Measurements from ENCODE around the gene PPP1R11. TPM values are rescaled to one million over a fixed set of nuclear protein-coding genes. Genes with fewer than 3 reads are reported as not detected.

PPP1R11 gene
- total and polyA plus RNA-seq, 2 of the 13 experiments (the other 11 are each of a cell fraction or from before 2014, with no cell fraction given): 32.1 to 58.9 TPM

- peak overlapping the region; percentile 96 for H3K4me2 ChIP-seq (ENCODE audit: low read depth, low read length)
- DNase-seq (ENCODE audit: low spot score) (peak; percentile 92), ATAC-seq (peak; percentile 65), FAIRE-seq (peak; percentile 77)
- H3K79me2 ChIP-seq (ENCODE audit: insufficient read depth, low read length): peaks cover 9% of the 10 kb centered on the region
- POLR2A ChIA-PET: interaction anchor here (1.0 to 3.1 kb wide), 17 partner anchors 8 to 193 kb away, joined by 3 to 35 read pairs (median 9); partner anchors contain the start of genes POLR1H, PPP1R11, TRIM15 and TRIM26
- peak overlapping the region; percentile 79 for H3K9ac ChIP-seq (ENCODE audit: insufficient read depth, low read depth, low read length)
- H4K20me1 ChIP-seq (ENCODE audit: insufficient read depth, low read length): no peaks in the 10 kb centered on the region
- H3K9me3 ChIP-seq (ENCODE audit: low read length): no peaks in the 10 kb centered on the region
- peaks cover 80% of the 10 kb centered on the region for H3K4me1 ChIP-seq (ENCODE audit: insufficient read depth, low read length)
- H3K36me3 ChIP-seq (replicated peaks in 1 of 2; ENCODE audit: control insufficient read depth in 1 of 2, insufficient read depth in 2 of 2, low read length in 2 of 2): no peaks in the 10 kb centered on the region
- no peaks in the 10 kb centered on the region; a peak in 1 of 5 replicates for H3K27me3 ChIP-seq (ENCODE audit: control insufficient read depth in 1 of 2, insufficient read depth in 2 of 2, low read length in 2 of 2)
- CTCF ChIA-PET (ENCODE audit: low intra/inter-chr PET ratio, low total read pairs): interaction anchor here (3.4 to 6.0 kb wide), 2 partner anchors 30 to 69 kb away, joined by 46 to 140 read pairs; no protein-coding TSS in a partner anchor
- H3K4me3 ChIP-seq (replicated peaks in 1 of 3; ENCODE audit: insufficient read depth in 1 of 3, low read depth in 2 of 3, low read length in 3 of 3): peak overlapping the region; percentile 63 to 77 (median 71)
- no peak overlapping the region for H2AFZ ChIP-seq (ENCODE audit: low read length)
- in situ Hi-C loops (cut with HindIII; ENCODE audit: extremely low pct_ligation_motif_present, low pct_unique_long_range_greater_than_20kb): loop anchor here (5.0 kb wide), 1 partner anchor 71 kb away; no protein-coding TSS in a partner anchor
- intact Hi-C loops (cut with micrococcal nuclease; ENCODE audit: unreplicated experiment): no loop called here
- 1% methylated on average over 34 of the region's 47 CpGs for WGBS (ENCODE audit: low lambda C conversion rate)
- peak overlapping the region; percentile 79 for H3K27ac ChIP-seq (ENCODE audit: extremely low read length, insufficient read depth, low read length)
- BruUV-seq (replicated peaks): no TSS peak
- TF ChIP-seq ZNF569 (CRISPR knock-in tag; IDR thresholded peaks at IDR 0.05; ENCODE audit: borderline replicate concordance): no peak
- TF ChIP-seq HOMEZ (CRISPR knock-in tag; IDR thresholded peaks at IDR 0.05; ENCODE audit: low read depth): peak; percentile 51
- TF ChIP-seq NAIF1 (CRISPR knock-in tag; IDR thresholded peaks at IDR 0.05; ENCODE audit: borderline replicate concordance): peak; percentile 87; the same call in 1 of the 2 replicates
- no peak for TF ChIP-seq ZNF576 (CRISPR knock-in tag; IDR thresholded peaks at IDR 0.05)
- TF ChIP-seq ERF (CRISPR knock-in tag; IDR thresholded peaks at IDR 0.05): peak; percentile 95
- no peak for TF ChIP-seq PBX2 (CRISPR knock-in tag; IDR thresholded peaks at IDR 0.05)
- TF ChIP-seq ZNF496 (CRISPR knock-in tag; IDR thresholded peaks at IDR 0.05; ENCODE audit: insufficient replicate concordance): no peak
- peak; percentile 67 for TF ChIP-seq ARNTL (CRISPR knock-in tag; IDR thresholded peaks at IDR 0.05)
- no peak for TF ChIP-seq SP140L (CRISPR knock-in tag; IDR thresholded peaks at IDR 0.05; ENCODE audit: borderline replicate concordance)
- no peak for TF ChIP-seq ZNF160 (CRISPR knock-in tag; IDR thresholded peaks at IDR 0.05)
- TF ChIP-seq MLX (CRISPR knock-in tag; IDR thresholded peaks at IDR 0.05): peak; percentile 79
- no peak for TF ChIP-seq ZNF317 (CRISPR knock-in tag; IDR thresholded peaks at IDR 0.05)
- peak; percentile 73; the same call in 1 of the 2 replicates for TF ChIP-seq ZNF441 (CRISPR knock-in tag; IDR thresholded peaks at IDR 0.05; ENCODE audit: borderline replicate concordance)
- no peak for TF ChIP-seq TRIM22 (IDR thresholded peaks at IDR 0.05)
- 0 out of 2 replicates have a peak, but pooled peaks have one; percentile 54 for TF ChIP-seq ZBTB49 (CRISPR knock-in tag; IDR thresholded peaks at IDR 0.05; ENCODE audit: borderline replicate concordance)
These were observed 33.8 kb downstream of the PPP1R11 start for GRCh38 chr6:30100585-30101443.
